Kidney (tissue), 14 donors: ENCODE results near the gene HSF4. TPM values are rescaled to one million over a fixed set of nuclear protein-coding genes. Genes with fewer than 3 reads are reported as not detected.

Experiments
- DNase-seq, 5 donors: peaks; one replicate each; pipeline ENCODE4 v3.0.0-alpha.2; 2013 to 2020
- FAIRE-seq: peaks from 2 replicates; lab custom pipeline; 2012; peaks lifted over from hg19 to GRCh38; lab: Jason Lieb, UNC
- H3K27ac ChIP-seq, 2 donors: one replicate each; pipeline ENCODE4 v1.7.0; 2013; ENCODE audit warnings: low read depth in 2 of 2, low read length in 2 of 2, inconsistent platforms in 1 of 2
- H3K27me3 ChIP-seq: one replicate; pipeline ENCODE4 v1.7.1; 2013; ENCODE audit warnings: low read length, inconsistent platforms; ENCODE audit not compliant: control insufficient read depth, insufficient read depth
- H3K36me3 ChIP-seq, 3 donors: one replicate each; pipeline versions ENCODE4 v1.7.0 to v1.7.1; 2013; ENCODE audit warnings: low read length in 3 of 3, control low read depth in 1 of 3, inconsistent platforms in 1 of 3; ENCODE audit not compliant: insufficient read depth in 3 of 3, control insufficient read depth in 2 of 3
- H3K4me1 ChIP-seq, 3 donors: one replicate each; pipeline versions ENCODE4 v1.7.0 to v1.7.1; 2013; ENCODE audit warnings: low read length in 3 of 3, inconsistent platforms in 1 of 3, low read depth in 1 of 3; ENCODE audit not compliant: control insufficient read depth in 2 of 3, insufficient read depth in 2 of 3
- H3K4me3 ChIP-seq, 3 donors: one replicate each; pipeline versions ENCODE4 v1.7.0 to v1.8.1; 2013; ENCODE audit warnings: low read length in 3 of 3, control low read depth in 1 of 3, inconsistent platforms in 1 of 3
- H3K9ac ChIP-seq, 3 donors: one replicate each; pipeline versions ENCODE4 v1.7.0 to v1.7.1; 2013; ENCODE audit warnings: low read length in 3 of 3, control low read depth in 1 of 3, inconsistent platforms in 1 of 3
- H3K9me3 ChIP-seq, 3 donors: one replicate each; pipeline versions ENCODE4 v1.7.0 to v1.7.1; 2013; ENCODE audit warnings: low read length in 3 of 3, control low read depth in 1 of 3, inconsistent platforms in 1 of 3; ENCODE audit not compliant: control insufficient read depth in 2 of 3, insufficient read depth in 1 of 3
- CTCF ChIP-seq: IDR thresholded peaks from 3 replicates; pipeline ENCODE4 v1.5.1; 2012; ENCODE audit warnings: mild to moderate bottlenecking, moderate library complexity, borderline replicate concordance; ENCODE audit not compliant: insufficient read depth; ENCODE audit errors: extremely low read depth
- intact Hi-C: fragments of 100-400 bp; cut with DNase I; formaldehyde crosslinking; loops from one replicate; pipeline ENCODE4 v1.11.1; 2022
- polyA plus RNA-seq: library from polyadenylated mRNA; stranded (reverse); fragments of 350-450 nt; fragmentation: Illumina TruSeq; extraction: RNeasy Lipid Tissue Mini Kit (QIAGEN cat#74804); gene quantifications from one replicate; pipeline ENCODE4 v1.2.3, GENCODE V29; 2014; ENCODE audit warnings: low read depth, low replicate concordance; ENCODE audit not compliant: insufficient read depth
- total RNA-seq: library from RNA; stranded (reverse); fragmentation: NEBNext Ultra II Directional; extraction: Animal tissue kit (Norgen Biotek cat#: 25700); gene quantifications from one replicate; pipeline ENCODE4 v1.2.1, GENCODE V29; 2021
- donor health status: control.
- donor health status: control.
- donor health status: control.
- donor health status: control.
- donor health status: control.
- donor health status: DM: yes; HTN: yes; CAD: no.
- donor health status: Normal renal cell carcinoma (clear cell type).

HSF4 gene
- total and polyA plus RNA-seq, 2 donors from 2014 or later = 26.7 to 37.9 TPM

- Histone ChIP-seq H3K9me3 (no peaks in the 10 kb centered on the region), H3K9ac (no peak overlapping the region), H3K4me3 (no peak overlapping the region), H3K36me3 (peaks cover 0 to 3% (median 0%) of the 10 kb centered on the region in 3 donors), H3K27ac (no peak overlapping the region), H3K4me1 (peaks cover 0 to 2% (median 0%) of the 10 kb centered on the region in 3 donors), H3K27me3 (no peaks in the 10 kb centered on the region)
- DNase-seq (peak in 1 of 5 donors; percentile 68), FAIRE-seq (no peak)
- intact Hi-C loops = no loop called here
- TF ChIP-seq CTCF = no peak
Observed at GRCh38 chr16:67207249-67208091, 42.9 kb downstream of the HSF4 start.

DNA sequence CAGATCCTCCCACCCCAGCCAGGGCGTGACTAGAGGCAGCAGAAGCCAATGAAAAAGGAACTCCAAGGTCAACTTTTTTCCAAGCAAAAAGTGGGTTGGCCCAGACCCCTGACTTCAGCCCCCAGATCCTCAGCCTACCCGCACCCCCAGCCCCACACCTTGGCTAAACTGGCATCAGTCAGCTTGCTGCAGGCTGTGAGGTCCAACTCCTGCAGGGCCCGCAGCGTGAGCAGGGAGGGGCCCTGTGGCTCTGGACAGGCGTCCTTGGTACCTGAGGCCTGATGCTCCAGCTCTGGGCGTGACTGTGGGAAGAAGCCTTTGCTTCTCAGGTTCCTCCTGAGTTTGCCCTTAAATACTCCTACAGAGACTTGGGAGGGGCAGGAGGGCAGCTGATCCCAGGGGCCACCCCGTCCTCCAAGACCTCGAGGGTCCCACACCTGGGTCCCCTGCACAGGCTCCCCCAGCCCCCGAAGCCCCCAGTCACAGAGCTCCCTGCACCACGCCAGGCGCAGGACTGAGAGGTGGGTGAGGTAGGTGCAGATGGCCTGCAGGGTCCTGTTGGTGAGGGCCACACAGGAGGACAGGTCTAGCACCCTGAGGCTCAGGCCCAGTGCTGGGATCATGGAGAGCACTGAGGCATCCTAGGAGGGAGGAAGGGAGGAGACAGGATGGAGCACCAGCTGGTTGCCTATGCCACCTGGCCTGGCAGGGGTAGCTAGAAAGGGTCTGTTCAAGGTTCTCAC, 43.8 kb downstream of the HSF4 start:
- no peaks in the 10 kb centered on the region for H3K9me3 ChIP-seq
- no peak overlapping the region for H3K27ac ChIP-seq
- H3K4me3 ChIP-seq = no peak overlapping the region
- peaks cover 0 to 2% (median 0%) of the 10 kb centered on the region in 3 donors for H3K4me1 ChIP-seq
- intact Hi-C loops = no loop called here
- peak in 1 of 5 donors; percentile 64 for DNase-seq
- peaks cover 0 to 3% (median 0%) of the 10 kb centered on the region in 3 donors for H3K36me3 ChIP-seq
- H3K27me3 ChIP-seq = no peaks in the 10 kb centered on the region
- no peak for TF ChIP-seq CTCF
- H3K9ac ChIP-seq = no peak overlapping the region
- FAIRE-seq = no peak

DNA sequence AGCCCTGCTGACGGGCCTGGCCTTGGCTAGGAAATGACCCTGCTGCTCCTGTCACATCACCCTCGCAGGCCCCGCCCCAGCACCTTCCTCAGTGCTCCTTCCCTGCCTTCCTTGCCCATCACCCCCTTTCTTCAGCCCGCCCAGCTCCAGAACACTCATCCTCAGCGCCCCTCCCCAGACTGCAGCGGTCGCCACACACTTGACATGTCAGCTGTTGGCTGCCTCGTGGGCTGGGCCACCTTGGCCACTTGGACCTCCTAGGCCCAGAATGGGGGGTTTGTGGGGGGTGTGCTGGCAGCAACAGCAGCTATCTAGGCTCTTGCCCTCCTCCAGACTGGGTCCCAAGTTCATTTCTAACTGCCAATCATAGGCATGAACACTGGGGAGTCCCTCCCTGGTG, 45.0 kb downstream of the HSF4 start:
- Histone ChIP-seq H3K27me3 (no peaks in the 10 kb centered on the region), H3K36me3 (no peaks in the 10 kb centered on the region), H3K4me3 (no peak overlapping the region), H3K4me1 (peaks cover 0 to 2% (median 0%) of the 10 kb centered on the region in 3 donors), H3K27ac (no peak overlapping the region), H3K9me3 (no peaks in the 10 kb centered on the region), H3K9ac (no peak overlapping the region)
- DNase-seq = no peak
- TF ChIP-seq CTCF = no peak
- intact Hi-C loops = no loop called here
- no peak for FAIRE-seq
